ENCODE data around the gene C3orf22.

DNA sequence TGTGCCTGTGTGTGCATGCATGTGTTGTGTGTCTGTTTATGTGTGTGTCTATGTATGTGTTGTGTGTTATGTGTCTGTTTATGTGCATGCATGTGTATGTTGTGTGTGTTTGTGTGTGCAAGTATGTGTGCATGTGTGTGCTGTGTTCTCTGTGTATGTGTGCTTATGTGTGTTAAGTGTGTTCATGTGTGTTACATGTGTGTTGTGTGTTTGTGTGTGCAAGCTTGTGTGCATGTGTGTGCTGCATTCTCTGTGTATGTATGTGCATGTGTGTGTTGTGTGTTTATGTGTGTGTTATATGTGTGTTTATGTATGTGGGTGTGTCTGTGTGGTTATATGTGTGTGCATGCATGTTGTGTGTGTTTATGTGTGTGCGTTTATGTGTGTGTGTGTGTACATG is 56.1 kb downstream of the C3orf22 start:
- TF ChIP-seq, protein P1, sequence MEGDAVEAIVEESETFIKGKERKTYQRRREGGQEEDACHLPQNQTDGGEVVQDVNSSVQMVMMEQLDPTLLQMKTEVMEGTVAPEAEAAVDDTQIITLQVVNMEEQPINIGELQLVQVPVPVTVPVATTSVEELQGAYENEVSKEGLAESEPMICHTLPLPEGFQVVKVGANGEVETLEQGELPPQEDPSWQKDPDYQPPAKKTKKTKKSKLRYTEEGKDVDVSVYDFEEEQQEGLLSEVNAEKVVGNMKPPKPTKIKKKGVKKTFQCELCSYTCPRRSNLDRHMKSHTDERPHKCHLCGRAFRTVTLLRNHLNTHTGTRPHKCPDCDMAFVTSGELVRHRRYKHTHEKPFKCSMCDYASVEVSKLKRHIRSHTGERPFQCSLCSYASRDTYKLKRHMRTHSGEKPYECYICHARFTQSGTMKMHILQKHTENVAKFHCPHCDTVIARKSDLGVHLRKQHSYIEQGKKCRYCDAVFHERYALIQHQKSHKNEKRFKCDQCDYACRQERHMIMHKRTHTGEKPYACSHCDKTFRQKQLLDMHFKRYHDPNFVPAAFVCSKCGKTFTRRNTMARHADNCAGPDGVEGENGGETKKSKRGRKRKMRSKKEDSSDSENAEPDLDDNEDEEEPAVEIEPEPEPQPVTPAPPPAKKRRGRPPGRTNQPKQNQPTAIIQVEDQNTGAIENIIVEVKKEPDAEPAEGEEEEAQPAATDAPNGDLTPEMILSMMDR (conservative IDR thresholded peaks at IDR 0.05 in 1 of 2, IDR thresholded peaks at IDR 0.05 in 1 of 2; ENCODE audit: extremely low read depth in 1 of 2, insufficient read depth in 1 of 2, low read depth in 1 of 2, low read length in 2 of 2), result no peak
- no peak for TF ChIP-seq EZH2 (IDR thresholded peaks at IDR 0.05; ENCODE audit: borderline replicate concordance, low read length)
